ENCODE measurements around the gene PITRM1. TPM values are rescaled to one million over a fixed set of nuclear protein-coding genes. Genes with fewer than 3 reads are reported as not detected.

Gene PITRM1
- total RNA-seq, 1 experiment from 2014 or later, result 40.7 TPM

GRCh38 chr10:3109196-3109595 lies 63.4 kb downstream of the PITRM1 start:
- no peak overlapping the region for H3K27ac Mint-ChIP-seq
- no peak for ATAC-seq
- no peaks in the 10 kb centered on the region for H3K27me3 Mint-ChIP-seq (ENCODE audit: low read depth)
- peaks cover 83% of the 10 kb centered on the region for H3K36me3 Mint-ChIP-seq
- no peaks in the 10 kb centered on the region for H3K4me1 Mint-ChIP-seq
- TF ChIP-seq PRDM15 (CRISPR knock-in tag; IDR thresholded peaks at IDR 0.05) (no peak), ZNF512 (CRISPR knock-in tag; IDR thresholded peaks at IDR 0.05; ENCODE audit: borderline replicate concordance) (no peak), ZNF281 (CRISPR knock-in tag; IDR thresholded peaks at IDR 0.05) (no peak), GABPB1 (CRISPR knock-in tag; IDR thresholded peaks at IDR 0.05) (no peak), ARID4B (CRISPR knock-in tag; IDR thresholded peaks at IDR 0.05; ENCODE audit: borderline replicate concordance) (no peak), ZNF671 (CRISPR knock-in tag; IDR thresholded peaks at IDR 0.05) (no peak), OVOL2 (CRISPR knock-in tag; IDR thresholded peaks at IDR 0.05; ENCODE audit: borderline replicate concordance) (no peak), HMGXB4 (CRISPR knock-in tag; IDR thresholded peaks at IDR 0.05) (no peak), RELA (CRISPR knock-in tag; IDR thresholded peaks at IDR 0.05; ENCODE audit: borderline replicate concordance) (no peak), NR2C2 (CRISPR knock-in tag; IDR thresholded peaks at IDR 0.05) (no peak), ETV6 (CRISPR knock-in tag; IDR thresholded peaks at IDR 0.05) (no peak), MYBL2 (CRISPR knock-in tag; IDR thresholded peaks at IDR 0.05) (no peak), ZNF396 (CRISPR knock-in tag; IDR thresholded peaks at IDR 0.05; ENCODE audit: borderline replicate concordance) (no peak), EMX1 (CRISPR knock-in tag; IDR thresholded peaks at IDR 0.05) (no peak), ZNF317 (CRISPR knock-in tag; IDR thresholded peaks at IDR 0.05; ENCODE audit: borderline replicate concordance, low read depth) (no peak), ERG (CRISPR knock-in tag; IDR thresholded peaks at IDR 0.05) (no peak), ZBTB43 (CRISPR knock-in tag; IDR thresholded peaks at IDR 0.05) (no peak)
- CTCF ChIA-PET, result no interaction called here
- no peak overlapping the region for H3K4me3 Mint-ChIP-seq
- POLR2A ChIA-PET, result no interaction called here
- peaks cover 4% of the 10 kb centered on the region; the same call in 1 of the 2 replicates for H3K9me3 Mint-ChIP-seq
- no peak for DNase-seq (ENCODE audit: low spot score)
